Progenitor cell of endocrine pancreas (in vitro differentiated cells): ENCODE results near the gene TBL1X. TPM values are rescaled to one million over a fixed set of nuclear protein-coding genes. Genes with fewer than 3 reads are reported as not detected.

Source experiments
- DNase-seq: peaks from one replicate; pipeline ENCODE4 v3.0.0; 2021; ENCODE audit warnings: low spot score; ENCODE audit not compliant: unreplicated experiment
- H3K27ac Mint-ChIP-seq: 2 replicates; pipeline ENCODE4 v1.8.0; 2021; ENCODE audit warnings: mild to moderate bottlenecking, moderate library complexity, mixed read lengths
- H3K27me3 Mint-ChIP-seq: 2 replicates; pipeline ENCODE4 v1.8.0; 2021; ENCODE audit warnings: mixed read lengths
- H3K36me3 Mint-ChIP-seq: 2 replicates; pipeline ENCODE4 v1.8.0; 2022; ENCODE audit warnings: mixed read lengths; ENCODE audit not compliant: insufficient read depth
- H3K4me1 Mint-ChIP-seq: 2 replicates; pipeline ENCODE4 v1.8.0; 2021; ENCODE audit warnings: low read depth, mixed read lengths
- H3K4me3 Mint-ChIP-seq: 2 replicates; pipeline ENCODE4 v1.8.0; 2021; ENCODE audit warnings: low read depth, mild to moderate bottlenecking, moderate library complexity, mixed read lengths
- H3K9me3 Mint-ChIP-seq: 2 replicates; pipeline ENCODE4 v1.8.0; 2021; ENCODE audit warnings: low read depth, mixed read lengths
- total RNA-seq: library from RNA; stranded (reverse); gene quantifications from 2 replicates; pipeline ENCODE4 v1.2.1, GENCODE V29; 2021
- TF ChIP-seq, protein P1 (sequence below): fragments of 200-600 bp; sonication (generic); IDR thresholded peaks from one replicate; pipeline ENCODE4 v1.5.0; 2021; ENCODE audit warnings: antibody characterized with exemption, mild to moderate bottlenecking; ENCODE audit not compliant: unreplicated experiment

Gene TBL1X
- total RNA-seq, 1 donor from 2014 or later = 42.7 TPM

DNA sequence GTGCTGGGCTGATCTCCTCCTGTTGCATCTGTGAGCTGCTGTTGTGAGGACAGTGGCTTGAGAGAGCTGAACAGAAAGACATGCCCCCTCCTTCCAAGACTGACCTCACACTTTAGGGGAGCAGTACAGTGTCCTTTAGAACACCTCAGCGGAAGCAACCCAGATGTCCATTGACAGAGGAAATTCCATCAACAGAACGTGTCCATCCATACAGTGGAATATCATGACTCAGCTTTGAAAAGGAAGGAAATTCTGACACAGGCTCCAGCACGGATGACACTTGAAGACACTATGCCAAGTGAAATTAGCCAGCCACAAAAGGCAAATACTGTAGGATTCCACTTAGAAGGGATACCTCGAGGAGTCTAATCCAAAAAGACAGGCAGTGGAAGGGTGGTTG, 197.3 kb downstream of the TBL1X start:
- TF ChIP-seq, protein P1, sequence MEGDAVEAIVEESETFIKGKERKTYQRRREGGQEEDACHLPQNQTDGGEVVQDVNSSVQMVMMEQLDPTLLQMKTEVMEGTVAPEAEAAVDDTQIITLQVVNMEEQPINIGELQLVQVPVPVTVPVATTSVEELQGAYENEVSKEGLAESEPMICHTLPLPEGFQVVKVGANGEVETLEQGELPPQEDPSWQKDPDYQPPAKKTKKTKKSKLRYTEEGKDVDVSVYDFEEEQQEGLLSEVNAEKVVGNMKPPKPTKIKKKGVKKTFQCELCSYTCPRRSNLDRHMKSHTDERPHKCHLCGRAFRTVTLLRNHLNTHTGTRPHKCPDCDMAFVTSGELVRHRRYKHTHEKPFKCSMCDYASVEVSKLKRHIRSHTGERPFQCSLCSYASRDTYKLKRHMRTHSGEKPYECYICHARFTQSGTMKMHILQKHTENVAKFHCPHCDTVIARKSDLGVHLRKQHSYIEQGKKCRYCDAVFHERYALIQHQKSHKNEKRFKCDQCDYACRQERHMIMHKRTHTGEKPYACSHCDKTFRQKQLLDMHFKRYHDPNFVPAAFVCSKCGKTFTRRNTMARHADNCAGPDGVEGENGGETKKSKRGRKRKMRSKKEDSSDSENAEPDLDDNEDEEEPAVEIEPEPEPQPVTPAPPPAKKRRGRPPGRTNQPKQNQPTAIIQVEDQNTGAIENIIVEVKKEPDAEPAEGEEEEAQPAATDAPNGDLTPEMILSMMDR = no peak
- Mint-ChIP-seq H3K27ac (no peak overlapping the region), H3K4me1 (no peaks in the 10 kb centered on the region), H3K36me3 (peaks cover 34% of the 10 kb centered on the region), H3K27me3 (no peaks in the 10 kb centered on the region), H3K9me3 (peaks cover 23% of the 10 kb centered on the region), H3K4me3 (no peak overlapping the region)
- DNase-seq = no peak

DNA sequence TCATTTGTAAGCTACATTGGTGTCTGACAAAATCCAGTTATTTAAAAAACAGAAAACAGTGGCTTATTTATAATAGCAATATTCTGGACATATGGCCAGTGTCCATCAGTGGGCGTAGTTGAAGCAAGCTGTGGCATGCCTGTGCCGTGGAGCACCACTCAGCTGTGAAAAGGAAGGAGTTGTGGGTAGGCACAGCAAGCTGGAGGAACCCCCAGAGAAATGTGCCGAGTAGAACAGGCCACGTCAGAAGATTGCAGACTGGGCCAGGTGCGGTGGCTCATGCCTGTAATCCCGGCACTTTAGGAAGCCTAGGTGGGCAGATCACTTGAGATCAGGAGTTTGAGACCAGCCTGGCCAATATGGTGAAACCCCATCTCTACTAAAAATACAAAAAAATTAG, 198.4 kb downstream of the TBL1X start:
- Mint-ChIP-seq H3K36me3 (peaks cover 31% of the 10 kb centered on the region), H3K27me3 (no peaks in the 10 kb centered on the region), H3K9me3 (peaks cover 19% of the 10 kb centered on the region), H3K4me1 (no peaks in the 10 kb centered on the region), H3K27ac (no peak overlapping the region), H3K4me3 (no peak overlapping the region)
- DNase-seq = no peak
- TF ChIP-seq, protein P1 = no peak

DNA sequence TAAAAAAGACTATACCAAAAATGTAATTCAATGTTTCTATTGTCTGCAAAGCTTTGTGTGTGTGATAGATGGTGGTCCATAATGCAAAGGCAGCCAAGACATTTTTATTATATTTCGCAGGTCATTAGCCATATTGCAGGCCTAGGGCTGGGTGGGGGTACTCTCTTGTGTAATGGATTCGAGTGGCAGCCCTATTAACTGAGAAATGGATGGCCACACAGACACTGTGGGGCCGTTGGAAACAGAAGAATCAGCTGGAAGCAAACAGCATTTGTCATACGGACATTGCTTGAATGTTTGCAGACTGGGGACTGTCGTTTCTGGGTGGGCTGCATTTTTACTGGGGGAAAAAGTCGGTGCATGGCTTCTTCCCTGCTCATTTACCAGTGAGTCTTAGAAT, 199.4 kb downstream of the TBL1X start:
- TF ChIP-seq, protein P1 = no peak
- DNase-seq = no peak
- no peak overlapping the region for H3K27ac Mint-ChIP-seq
- H3K36me3 Mint-ChIP-seq = peaks cover 29% of the 10 kb centered on the region
- no peak overlapping the region for H3K4me3 Mint-ChIP-seq
- H3K4me1 Mint-ChIP-seq = no peaks in the 10 kb centered on the region
- H3K9me3 Mint-ChIP-seq = peaks cover 18% of the 10 kb centered on the region
- no peaks in the 10 kb centered on the region for H3K27me3 Mint-ChIP-seq

DNA sequence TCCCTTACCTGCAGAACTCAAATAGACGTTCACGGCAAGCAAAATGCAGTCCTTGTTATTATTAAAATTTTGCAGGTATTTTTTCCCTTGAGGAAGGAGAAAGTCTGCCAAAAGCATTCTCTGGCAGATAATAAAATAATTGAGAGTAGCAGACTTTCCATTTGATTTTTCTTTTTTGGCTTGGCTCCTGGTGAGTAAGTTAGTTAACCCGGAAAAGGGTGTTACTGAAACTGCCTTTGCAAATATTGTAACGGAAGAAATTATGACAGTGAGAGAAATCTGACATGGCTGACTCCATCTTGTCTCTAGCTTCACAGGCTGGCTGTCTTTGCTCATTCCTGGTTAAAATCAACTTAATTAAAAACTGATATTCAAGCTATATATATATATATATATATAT, 200.3 kb downstream of the TBL1X start:
- DNase-seq = no peak
- Mint-ChIP-seq H3K27ac (no peak overlapping the region), H3K4me3 (no peak overlapping the region), H3K36me3 (peaks cover 26% of the 10 kb centered on the region), H3K4me1 (no peaks in the 10 kb centered on the region), H3K27me3 (no peaks in the 10 kb centered on the region), H3K9me3 (peaks cover 15% of the 10 kb centered on the region)
- TF ChIP-seq, protein P1 = no peak

DNA sequence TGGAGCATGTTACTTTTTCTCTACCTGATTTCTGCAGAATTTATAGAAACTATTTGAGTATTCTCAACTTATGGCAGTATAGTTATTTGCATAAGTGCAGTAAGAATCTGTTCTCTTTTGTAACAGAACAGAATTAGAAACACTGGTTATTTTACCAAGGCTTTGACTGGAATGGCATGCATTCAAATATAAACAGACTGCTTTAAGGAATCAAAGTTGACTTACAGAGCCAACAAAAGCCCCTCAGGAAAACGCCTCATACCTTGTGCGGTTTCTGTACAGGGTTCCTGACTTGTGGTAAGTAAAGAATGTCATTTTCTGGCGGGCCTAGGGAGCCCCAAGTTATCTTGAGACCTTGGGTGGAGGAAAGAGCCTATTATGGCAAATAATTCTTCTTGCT, 203.7 kb downstream of the TBL1X start:
- peaks cover 30% of the 10 kb centered on the region for H3K36me3 Mint-ChIP-seq
- no peak for DNase-seq
- H3K4me3 Mint-ChIP-seq = no peak overlapping the region
- TF ChIP-seq, protein P1 = no peak
- no peaks in the 10 kb centered on the region for H3K27me3 Mint-ChIP-seq
- peaks cover 17% of the 10 kb centered on the region for H3K9me3 Mint-ChIP-seq
- no peak overlapping the region for H3K27ac Mint-ChIP-seq
- no peaks in the 10 kb centered on the region for H3K4me1 Mint-ChIP-seq
